ENCODE data around the gene ENAH.

The ENAH gene

DNA sequence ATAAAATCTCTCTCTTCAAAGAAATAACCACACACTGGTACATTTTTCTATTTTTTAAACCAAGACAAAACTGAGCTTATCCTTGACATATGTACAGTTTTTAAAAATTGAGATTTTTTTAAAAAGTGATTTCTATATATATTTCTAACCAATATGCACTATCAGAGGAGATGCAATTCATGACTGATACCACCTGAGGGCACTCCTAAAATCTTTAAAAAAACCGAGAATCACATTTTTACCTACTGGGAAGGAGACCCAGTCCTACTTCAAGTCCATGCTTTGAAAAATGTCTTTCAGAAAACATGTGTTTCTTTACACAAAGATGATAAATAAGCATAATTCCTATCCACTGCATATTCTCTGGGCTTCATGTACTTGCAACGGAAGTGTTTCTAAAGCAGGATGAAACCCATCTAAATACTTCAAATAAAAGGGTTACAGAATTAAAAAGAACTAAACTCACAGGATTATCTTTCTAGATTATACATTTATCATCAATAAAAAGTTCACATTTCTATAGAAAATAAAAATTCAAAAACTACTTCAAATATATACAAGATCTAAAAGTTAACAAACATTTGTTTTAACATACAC, 98.6 kb downstream of the ENAH start:
- DNase-seq, result no peak

DNA sequence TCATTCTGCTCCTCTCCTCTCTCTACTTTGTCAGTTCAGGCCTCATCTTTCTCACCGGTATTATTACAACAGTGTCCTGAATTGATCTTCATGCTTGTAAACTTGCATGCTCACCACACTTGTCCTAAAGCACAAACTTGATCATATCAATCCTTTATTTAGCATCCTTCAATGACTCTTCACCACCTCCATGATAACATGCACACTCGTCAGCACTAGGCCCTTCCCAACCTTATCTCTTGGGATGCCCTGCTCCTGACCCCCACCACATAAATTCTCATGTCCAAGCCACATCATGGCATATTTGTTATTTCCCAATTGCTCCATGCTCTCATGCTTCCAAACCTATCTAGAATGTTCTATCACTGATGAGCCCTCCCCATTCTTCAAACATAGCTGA, 103.1 kb downstream of the ENAH start:
- no peak for DNase-seq

DNA sequence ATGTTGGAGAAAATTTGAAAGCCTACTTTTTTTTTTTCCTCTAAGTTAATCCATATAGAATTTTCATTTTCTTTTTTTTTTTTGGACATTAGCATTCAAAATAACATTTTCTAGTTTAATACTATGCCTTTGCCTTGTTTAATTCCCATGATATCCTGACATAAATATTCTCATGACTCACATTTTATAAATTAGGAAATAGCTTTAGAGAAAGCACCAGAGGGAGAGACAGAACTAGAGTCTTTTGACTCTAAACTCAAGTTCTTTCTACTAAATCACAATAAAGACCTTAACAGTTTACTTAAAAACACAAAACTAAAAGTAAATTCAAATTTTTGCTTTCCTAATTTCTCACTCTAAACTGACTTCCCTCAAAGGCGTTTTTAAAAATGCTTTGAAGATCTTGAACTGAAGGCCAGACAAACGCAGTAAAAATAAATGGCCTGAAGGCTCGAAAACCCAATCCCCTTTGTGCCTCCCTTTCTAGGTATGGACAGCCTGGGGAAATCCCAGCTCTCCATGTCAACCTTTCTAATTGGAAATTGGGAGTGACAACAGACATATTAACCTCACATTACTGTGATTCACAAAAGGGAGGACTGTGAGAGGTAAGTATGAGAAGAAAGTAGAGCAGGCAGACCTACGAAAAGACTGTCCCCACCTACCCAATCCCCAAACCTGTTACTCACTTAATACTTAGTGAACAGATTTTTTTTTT, 104.6 kb downstream of the ENAH start:
- DNase-seq, result no peak

GRCh38 chr1:225545649-225546048, 107.3 kb downstream of the ENAH start:
- DNase-seq, result no peak

GRCh38 chr1:225544924-225545323, 108.0 kb downstream of the ENAH start:
- no peak for DNase-seq

DNA sequence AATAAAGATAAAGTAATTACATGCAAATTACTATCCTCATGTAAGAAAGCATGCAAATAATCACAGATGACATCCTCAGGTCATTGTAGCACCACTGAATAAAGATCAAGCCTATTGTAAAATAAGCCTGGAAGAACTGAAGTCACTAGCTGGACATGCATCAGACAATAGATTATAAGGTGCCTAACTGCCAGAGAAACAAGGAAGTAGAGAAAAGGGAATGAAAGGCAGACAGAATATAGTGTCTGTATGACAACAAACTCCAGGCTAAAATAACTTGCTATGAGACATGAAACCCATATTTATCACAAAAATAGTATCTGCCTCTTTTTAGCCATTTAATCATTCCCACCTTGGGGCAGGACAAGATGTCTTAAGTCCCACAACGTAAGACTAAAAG, 108.7 kb downstream of the ENAH start:
- DNase-seq, result no peak

DNA sequence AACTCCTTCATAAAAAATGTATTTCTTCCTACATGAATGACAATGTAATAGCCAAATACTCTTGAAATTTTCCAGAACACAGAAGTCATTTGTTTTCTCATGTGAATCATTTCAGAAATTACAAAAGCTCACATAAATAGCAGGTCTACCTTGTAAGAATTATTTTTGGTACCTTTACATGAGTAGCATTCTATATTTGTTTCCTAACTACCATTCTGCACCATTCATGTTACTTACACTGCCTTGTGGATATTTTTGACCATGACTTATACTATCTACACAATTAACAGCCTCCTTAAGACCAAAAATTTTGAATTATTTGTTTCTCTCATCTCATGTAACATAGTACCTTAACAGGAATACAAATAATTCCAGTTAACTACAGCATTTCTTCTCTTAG, 109.6 kb downstream of the ENAH start:
- DNase-seq, result no peak

DNA sequence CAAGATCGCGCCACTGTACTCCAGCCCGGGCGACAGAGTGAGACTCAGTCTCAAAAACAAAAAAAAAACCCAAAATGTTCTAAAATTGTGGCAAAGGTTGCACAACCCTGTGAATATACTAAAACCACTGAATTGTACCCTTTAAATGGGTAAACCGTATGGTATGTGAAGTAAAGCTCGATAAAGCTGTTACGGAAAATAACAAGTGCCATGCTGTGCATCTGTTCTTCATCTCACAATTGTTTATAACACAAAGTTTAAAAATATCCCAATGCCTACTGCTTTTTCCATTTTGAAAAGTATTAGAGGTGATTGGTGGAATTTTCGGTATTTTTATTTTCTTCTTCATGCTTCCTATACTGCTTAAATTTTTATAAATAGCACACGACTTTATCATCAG, 111.5 kb downstream of the ENAH start:
- DNase-seq, result no peak

DNA sequence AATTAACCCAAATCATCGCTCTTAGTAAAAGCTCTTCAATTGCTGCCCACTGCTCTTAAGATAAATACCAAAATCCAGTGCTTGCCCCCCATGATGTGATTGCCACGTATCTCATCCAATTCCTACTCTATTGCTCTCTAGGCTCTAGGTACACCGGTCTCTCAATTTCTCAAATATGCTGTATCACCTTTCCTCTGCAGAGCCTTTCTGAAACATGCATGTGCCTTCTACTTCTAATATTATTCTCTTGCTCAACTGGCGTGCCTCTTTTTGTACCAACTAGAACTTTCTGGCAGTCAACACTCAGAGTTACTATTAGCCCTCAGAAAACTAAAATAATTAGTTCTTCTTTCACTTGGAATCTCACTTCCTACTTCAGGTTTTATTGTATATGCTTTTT, 113.3 kb downstream of the ENAH start:
- DNase-seq, result no peak

GRCh38 chr1:225539069-225539468, 113.9 kb downstream of the ENAH start:
- no peak for DNase-seq

GRCh38 chr1:225537554-225538251, 115.2 kb downstream of the ENAH start:
- no peak for DNase-seq

GRCh38 chr1:225535280-225535679, 117.6 kb downstream of the ENAH start:
- DNase-seq, result no peak

DNA sequence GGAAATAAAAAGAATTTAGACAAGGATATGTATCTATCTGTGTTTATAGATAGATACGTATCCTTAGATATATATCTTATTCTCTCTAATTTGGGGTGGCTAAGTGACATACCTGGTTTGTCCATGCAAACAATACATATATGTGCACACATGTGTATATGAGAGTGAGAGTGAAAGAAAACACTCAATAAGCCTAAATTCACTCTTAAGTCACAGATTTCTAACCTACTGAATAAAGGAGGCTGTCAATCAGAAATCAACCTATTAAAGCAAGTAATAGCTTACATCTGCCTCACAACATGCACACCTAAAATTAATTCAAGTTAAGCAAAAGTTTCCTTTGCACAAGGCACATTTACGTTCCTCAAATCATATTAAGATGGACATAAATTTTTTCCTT, 118.2 kb downstream of the ENAH start:
- DNase-seq, result no peak

DNA sequence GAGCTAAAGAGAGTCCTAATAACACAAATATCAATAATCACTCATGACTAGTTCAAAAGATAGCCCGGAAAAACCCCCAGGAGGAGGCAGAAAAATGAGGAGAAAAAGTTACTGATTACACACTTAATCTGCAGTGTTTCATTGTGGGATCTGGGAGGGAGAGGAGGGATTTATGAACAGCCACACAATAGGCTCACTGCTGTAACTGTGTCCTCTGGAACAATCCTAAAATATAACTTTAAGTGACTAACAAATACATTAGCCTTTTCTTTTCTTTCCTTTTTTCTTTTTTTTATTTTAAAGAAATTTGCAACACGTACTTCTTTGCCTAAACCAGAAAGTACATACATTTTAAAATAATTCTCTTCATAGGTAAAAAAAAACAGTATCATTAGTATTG, 118.8 kb downstream of the ENAH start:
- DNase-seq, result no peak

GRCh38 chr1:225533238-225533637, 119.7 kb downstream of the ENAH start:
- no peak for DNase-seq

- no peak for DNase-seq
These were observed 120.5 kb downstream of the ENAH start for GRCh38 chr1:225532240-225532944.

DNA sequence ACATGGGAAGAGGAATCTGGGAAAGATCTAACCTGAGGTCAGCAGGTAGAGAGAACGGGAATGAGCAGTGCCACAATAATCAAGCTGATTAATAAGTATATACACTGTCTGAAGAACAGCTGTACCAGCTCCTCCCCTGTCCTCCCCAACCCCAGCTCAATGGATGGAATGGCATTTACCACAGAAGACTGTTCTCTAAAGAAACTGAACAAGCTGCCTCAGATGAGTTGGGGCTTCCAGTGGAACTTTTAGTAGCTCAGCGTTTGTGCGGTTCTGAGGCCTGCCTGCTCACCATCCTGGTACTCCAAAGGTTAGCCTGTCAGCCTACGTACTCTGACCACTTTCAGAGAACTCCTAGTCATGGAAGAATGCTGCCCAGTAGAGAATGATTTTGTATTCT, 123.2 kb downstream of the ENAH start:
- DNase-seq, result no peak

GRCh38 chr1:225527575-225527974, 125.3 kb downstream of the ENAH start:
- DNase-seq, result no peak

DNA sequence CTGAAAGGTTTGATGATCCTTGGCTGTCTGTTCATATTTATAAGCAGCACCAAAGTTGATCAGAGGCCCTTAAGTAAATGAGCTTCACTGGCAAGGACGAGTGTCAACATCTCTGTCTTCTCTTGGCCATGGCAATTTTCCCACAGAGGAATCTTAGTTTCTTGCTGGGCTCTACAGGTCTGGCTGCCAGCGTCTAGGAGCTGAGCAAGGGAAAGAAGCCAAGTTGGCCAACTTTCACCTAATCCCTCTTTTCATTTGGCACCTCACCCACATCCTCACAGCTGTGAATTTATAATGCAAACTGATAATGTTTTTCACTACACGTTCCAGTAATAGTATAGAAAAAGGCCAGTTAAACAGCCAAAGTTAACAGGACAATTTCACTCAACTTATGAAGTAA, 126.0 kb downstream of the ENAH start:
- DNase-seq, result no peak

DNA sequence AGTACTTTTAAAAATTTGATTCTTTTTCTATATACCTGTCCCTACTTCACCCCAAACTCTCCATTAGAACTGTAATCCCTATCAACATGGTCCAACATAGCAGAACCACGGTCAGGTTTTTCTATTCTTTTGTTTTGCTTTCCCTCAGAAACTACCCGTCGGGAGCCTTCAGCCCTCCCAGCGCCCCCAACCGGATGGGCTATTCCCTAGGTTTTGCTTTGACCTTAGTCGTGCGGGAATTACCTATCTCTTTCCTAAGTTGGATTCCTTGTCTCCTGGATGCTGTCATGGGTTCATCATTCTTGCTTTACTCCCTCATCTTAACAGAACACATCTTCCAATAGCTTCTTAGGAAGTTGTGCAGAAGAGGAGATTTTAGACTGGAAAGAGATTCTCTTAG, 127.5 kb downstream of the ENAH start:
- no peak for DNase-seq

- DNase-seq, result no peak
These were observed 128.4 kb downstream of the ENAH start for GRCh38 chr1:225524570-225524969.

DNA sequence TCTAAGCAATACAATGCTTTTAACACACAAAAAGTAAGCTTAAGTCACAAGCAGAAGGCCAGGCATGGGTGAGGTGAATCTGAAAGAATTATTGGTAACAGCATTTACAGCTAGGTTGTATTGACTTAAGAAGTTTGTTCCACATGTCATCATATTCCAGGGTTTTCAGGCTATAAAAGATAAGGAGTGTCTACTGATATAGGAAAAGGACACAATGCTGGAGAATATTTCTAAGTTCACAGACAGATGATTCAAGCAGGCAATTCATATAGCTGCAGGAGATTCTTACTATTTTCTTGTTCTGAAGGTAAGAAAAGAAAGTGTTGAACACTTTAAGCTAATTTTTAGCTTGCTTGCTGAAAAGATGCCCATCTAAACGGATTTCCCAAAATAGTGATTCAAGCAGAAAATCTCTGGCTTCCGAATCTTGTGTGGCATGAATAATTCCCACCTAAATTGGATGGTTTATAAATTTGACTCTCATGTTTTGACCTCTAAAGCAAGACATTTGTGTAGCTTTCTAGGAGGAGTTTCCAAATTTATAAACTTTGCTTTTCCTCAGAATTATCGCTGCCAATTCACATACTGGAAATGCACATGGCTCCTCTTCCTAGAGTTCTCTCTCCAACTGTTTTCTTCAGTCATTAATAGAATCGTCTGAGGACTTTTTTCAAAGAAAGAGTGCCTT, 129.5 kb downstream of the ENAH start:
- DNase-seq, result no peak

DNA sequence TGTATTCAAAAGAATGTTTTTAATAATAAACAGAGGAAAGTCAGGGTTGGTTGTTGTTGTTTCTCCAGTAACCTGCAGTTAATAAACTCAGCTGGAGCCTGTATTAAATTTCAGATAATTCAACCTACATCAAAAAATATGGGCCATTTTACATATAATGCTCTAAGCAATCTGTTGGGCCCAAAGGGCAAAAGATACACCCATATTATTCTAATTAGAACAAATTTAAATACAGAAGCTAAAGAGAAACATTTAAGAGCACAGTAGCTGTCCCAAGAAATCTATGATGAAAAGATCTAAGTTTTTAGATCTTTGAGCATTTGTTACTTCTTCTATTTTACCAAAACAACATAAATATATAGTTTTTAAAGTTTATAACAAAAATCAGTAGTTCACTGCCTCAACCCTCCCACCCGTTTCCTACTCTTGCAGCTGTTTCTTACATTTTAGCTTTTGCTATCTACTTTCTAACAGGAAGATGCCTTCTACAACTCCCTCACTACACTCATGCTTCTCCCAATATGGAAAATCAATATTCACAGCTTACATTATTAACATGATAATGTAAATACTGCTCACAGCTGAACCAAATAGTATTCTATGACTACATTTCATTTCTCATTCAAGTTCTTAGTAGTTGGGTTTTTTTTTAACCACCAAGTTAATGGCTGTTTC, 130.2 kb downstream of the ENAH start:
- DNase-seq, result no peak

Data from GDM1 (cell line).